NT2/D1 (cell line): Measurements from ENCODE around the gene TMED3.

Experiments used
- SUZ12 ChIP-seq: IDR thresholded peaks from 2 replicates; pipeline ENCODE4 v1.6.1; 2011; ENCODE audit not compliant: insufficient read length, insufficient read depth; ENCODE audit errors: extremely low read depth
- YY1 ChIP-seq: IDR thresholded peaks from 2 replicates; pipeline ENCODE4 v1.6.1; 2011; ENCODE audit not compliant: insufficient read length, insufficient read depth
- ZNF274 ChIP-seq: IDR thresholded peaks from 2 replicates; pipeline ENCODE4 v1.6.1; 2011; ENCODE audit warnings: mild to moderate bottlenecking, low read depth, low read length

GRCh38 chr15:79299126-79299840 is 11.6 kb upstream of the TMED3 start:
- no peak for TF ChIP-seq ZNF274
- no peak for TF ChIP-seq YY1
- TF ChIP-seq SUZ12: no peak
